Left ventricle myocardium inferior (tissue), 1 donor: ENCODE measurements around the gene HIPK4. TPM values are rescaled to one million over a fixed set of nuclear protein-coding genes. Genes with fewer than 3 reads are reported as not detected.

Experiments
- DNase-seq: peaks from one replicate; pipeline ENCODE4 v3.0.0-alpha.2; 2020
- H3K27ac ChIP-seq: fragments of 200-600 bp; replicated peaks from 2 replicates; pipeline ENCODE4 v1.8.0; 2021
- H3K27me3 ChIP-seq: fragments of 200-600 bp; 2 replicates; pipeline ENCODE4 v1.8.0; 2021; ENCODE audit warnings: low read depth
- H3K36me3 ChIP-seq: fragments of 200-600 bp; 2 replicates; pipeline ENCODE4 v1.8.0; 2021
- H3K4me1 ChIP-seq: fragments of 200-600 bp; 2 replicates; pipeline ENCODE4 v1.8.0; 2021
- H3K4me3 ChIP-seq: fragments of 200-600 bp; 2 replicates; pipeline ENCODE4 v1.8.0; 2021; ENCODE audit warnings: mild to moderate bottlenecking, moderate library complexity
- H3K9me3 ChIP-seq: fragments of 200-600 bp; replicated peaks from 2 replicates; pipeline ENCODE4 v1.8.0; 2021
- CTCF ChIP-seq: fragments of 200-600 bp; IDR thresholded peaks from 2 replicates; pipeline ENCODE4 v1.8.0; 2021; ENCODE audit warnings: antibody characterized with exemption, mild to moderate bottlenecking, borderline replicate concordance
- intact Hi-C: fragments of 100-400 bp; cut with micrococcal nuclease; formaldehyde crosslinking; loops from one replicate; pipeline ENCODE4 v1.11.0; 2022
- total RNA-seq: library from RNA; stranded (reverse); fragmentation: NEBNext Ultra II Directional; extraction: Animal tissue kit (Norgen Biotek cat#: 25700); gene quantifications from one replicate; pipeline ENCODE4 v1.2.1, GENCODE V29; 2021
- donor health status: DM: no; HTN: yes; CAD: no; lungs with severe emphysema.

The HIPK4 gene
- total RNA-seq, 1 donor from 2014 or later = not detected

DNA sequence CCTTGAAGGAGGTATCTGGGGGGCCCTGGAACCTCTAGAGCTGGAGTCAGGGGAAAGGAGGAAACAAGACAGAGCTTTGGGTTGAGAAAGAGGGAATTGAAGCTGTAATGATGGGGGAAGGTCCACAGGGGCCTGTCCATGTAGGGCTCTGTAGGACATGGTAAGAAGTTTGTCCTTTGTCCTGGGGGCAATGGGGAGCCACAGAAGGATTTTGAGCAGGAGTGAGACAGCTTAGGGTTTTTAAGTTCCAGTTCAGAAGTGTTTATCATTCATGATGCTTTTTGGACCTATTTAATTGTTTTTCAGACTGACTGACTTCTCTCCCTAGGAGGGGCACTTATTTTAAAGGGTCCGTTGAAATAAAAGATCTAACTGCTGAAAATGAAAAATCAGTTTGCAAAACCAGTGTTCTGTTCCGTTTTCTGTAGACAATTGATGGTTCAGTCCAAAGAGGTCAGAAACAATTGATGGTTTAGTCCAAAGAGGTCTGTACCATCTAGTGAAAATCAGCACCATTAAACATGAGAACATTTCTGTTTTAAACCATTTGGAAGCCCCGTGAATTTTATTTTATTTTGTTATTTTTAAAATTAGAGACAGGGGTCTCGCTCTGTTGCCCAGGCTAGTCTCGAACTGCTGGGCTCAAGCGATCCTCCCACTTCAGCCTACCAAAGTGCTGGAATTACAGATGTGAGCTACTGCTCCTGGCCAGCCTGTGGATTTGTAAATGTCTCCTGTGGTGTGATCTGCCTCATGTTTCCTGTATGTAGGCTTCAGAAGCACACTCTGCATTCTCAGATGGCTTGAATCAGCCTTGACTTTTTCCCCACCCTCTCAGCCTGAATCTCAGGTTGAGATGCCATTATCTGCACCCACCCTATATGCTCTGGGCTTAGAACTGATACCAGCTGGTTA, 33.0 kb downstream of the HIPK4 start:
- Histone ChIP-seq H3K27me3 (no peaks in the 10 kb centered on the region), H3K4me1 (no peaks in the 10 kb centered on the region), H3K36me3 (peaks cover 11% of the 10 kb centered on the region), H3K4me3 (no peak overlapping the region), H3K27ac (no peak overlapping the region), H3K9me3 (no peaks in the 10 kb centered on the region)
- TF ChIP-seq CTCF = no peak
- intact Hi-C loops = no loop called here
- DNase-seq = no peak

GRCh38 chr19:40355975-40356680, 33.9 kb downstream of the HIPK4 start:
- TF ChIP-seq CTCF = no peak
- Histone ChIP-seq H3K9me3 (no peaks in the 10 kb centered on the region), H3K27ac (no peak overlapping the region), H3K27me3 (no peaks in the 10 kb centered on the region), H3K4me1 (no peaks in the 10 kb centered on the region), H3K4me3 (no peak overlapping the region), H3K36me3 (peaks cover 11% of the 10 kb centered on the region)
- intact Hi-C loops = no loop called here
- no peak for DNase-seq

GRCh38 chr19:40348961-40349507, 40.9 kb downstream of the HIPK4 start:
- H3K4me1 ChIP-seq = peaks cover 48% of the 10 kb centered on the region
- intact Hi-C loops = no loop called here
- DNase-seq = no peak
- H3K36me3 ChIP-seq = no peaks in the 10 kb centered on the region
- no peaks in the 10 kb centered on the region for H3K9me3 ChIP-seq
- no peak for TF ChIP-seq CTCF
- H3K27me3 ChIP-seq = no peaks in the 10 kb centered on the region
- peak overlapping the region; percentile 89 for H3K27ac ChIP-seq
- peak overlapping the region; percentile 80 for H3K4me3 ChIP-seq

DNA sequence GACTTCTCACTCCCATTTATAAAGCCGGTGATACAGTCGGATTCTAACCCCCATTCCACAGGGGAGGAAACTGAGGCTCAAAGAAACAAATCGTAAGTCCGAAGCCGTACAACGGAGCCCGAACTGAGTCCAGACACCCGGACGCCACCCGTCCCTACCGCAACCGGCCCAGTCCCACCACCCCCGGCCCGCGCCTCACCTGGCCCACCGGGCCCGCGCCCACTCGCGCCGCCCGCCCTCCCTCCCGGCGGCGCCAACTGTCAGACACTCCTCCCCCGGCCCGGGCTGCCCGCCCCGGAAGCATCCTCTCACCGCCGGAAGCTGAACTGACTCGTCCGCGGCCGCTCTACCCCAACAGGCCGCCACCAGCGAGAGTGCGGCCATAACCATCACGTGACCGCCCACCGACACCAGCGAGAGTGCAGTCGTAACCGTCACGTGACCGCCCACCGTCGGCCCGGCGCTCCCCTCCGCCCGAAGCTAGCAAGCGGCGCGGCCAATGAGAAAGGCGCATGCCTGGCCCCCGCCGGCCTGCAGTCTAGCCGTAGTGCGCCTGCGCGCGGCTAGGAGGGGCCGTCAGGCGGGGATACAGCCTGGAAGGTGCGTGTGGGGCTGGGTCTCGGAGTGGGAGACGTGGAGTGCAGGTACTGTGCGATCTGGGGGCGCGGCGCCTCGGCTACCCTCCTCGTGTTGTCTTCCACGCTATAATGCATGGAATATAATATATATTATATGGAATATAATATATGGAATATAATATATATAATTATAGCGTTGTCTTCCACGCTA, 41.7 kb downstream of the HIPK4 start, which contains the start of the genes C19orf47 and PLD3:
C19orf47 (minus strand) TSS at position 273 of the 789 bp plus-strand sequence. CDS start 6,540 bp downstream, outside the sequence.
PLD3 (plus strand) TSS at position 571 of the 789 bp plus-strand sequence. CDS start 17,789 bp downstream, outside the sequence.
- Histone ChIP-seq H3K4me3 (peak within 1 kb of the TSS; percentile 80), H3K27me3 (no peaks in the 10 kb centered on the region), H3K36me3 (no peaks in the 10 kb centered on the region), H3K27ac (peak within 1 kb of the TSS; percentile 89), H3K4me1 (peaks cover 55% of the 10 kb centered on the region), H3K9me3 (no peaks in the 10 kb centered on the region)
- DNase-seq = peak; percentile 100
- intact Hi-C loops = no loop called here
- no peak for TF ChIP-seq CTCF

- peaks cover 8% of the 10 kb centered on the region for H3K36me3 ChIP-seq
- peak overlapping the region; percentile 93 for H3K27ac ChIP-seq
- H3K9me3 ChIP-seq = no peaks in the 10 kb centered on the region
- DNase-seq = no peak
- no peak overlapping the region for H3K4me3 ChIP-seq
- H3K4me1 ChIP-seq = peaks cover 79% of the 10 kb centered on the region
- intact Hi-C loops = no loop called here
- no peak for TF ChIP-seq CTCF
- no peaks in the 10 kb centered on the region for H3K27me3 ChIP-seq
Observed at GRCh38 chr19:40344422-40344821, 45.6 kb downstream of the HIPK4 start.
